HG02943 (cell line): ENCODE results near the gene NXPH1.

Experiments used
- ATAC-seq: cut with Tn5 transposase; IDR thresholded peaks from one replicate; pipeline ENCODE4 v1.9.1; 2021; ENCODE audit warnings: mild to moderate bottlenecking, low read depth, moderate library complexity; ENCODE audit not compliant: unreplicated experiment

NXPH1 gene

DNA sequence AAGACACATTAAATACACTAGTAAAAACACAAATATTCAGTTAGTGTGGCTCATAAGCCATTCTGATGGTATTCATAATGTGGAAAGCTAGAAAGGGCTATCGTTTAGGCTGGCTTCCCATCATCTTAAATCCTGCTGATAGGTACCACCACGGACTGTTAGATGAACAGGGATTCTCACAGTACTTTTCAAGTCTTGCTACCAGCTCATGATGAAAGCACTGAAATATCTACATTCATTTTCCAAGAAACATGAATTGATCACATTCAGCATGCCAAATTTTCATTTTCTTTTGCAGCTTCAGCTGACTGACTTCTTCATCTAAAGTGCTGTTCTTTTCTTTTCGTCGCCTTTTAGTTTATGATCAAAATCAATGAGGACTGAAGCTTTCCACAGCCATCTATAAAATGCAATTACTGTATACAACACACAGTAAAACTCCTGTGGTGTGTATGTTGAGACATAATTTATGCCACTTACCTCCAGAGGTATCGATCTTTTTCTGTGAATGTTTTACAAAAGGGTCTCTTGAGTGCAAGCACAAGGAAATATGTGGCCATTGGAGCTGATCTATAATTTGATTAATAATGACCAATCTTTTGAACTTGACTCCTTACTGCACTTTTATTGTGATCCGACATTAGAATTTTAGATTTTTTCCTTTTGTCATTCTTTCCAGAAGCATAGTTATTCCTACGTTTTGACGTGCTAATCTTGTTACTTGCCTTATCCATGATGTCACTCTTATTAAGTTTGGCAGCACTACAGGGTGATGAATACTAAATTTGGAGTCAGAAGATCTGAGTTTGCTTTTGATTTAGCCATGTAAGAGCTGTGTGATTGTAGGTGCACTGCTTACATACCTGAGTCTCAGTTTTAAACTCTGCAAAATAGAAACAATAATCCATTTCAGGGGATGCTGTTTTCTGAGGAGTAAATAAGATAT is 58.4 kb downstream of the NXPH1 start:
- no peak for ATAC-seq

DNA sequence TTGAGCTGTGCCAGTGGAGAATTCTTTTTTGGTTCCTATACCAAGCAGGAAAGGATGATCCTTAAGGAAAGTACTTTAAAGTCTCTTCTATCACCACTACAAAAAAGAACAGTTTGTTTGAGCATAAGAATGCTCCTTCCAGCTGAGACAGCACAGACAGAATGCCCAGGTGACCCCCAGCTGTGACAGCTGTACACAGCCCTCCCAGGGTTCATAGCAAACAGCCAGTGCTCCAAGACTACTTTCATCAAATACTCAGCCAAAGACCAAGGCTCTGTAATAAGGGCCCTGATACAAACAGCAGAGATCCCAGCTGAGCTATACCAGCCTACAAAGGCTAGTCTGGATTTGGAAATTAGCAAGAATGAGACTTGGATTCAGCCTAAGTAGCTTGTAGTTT is 65.7 kb downstream of the NXPH1 start:
- no peak for ATAC-seq

DNA sequence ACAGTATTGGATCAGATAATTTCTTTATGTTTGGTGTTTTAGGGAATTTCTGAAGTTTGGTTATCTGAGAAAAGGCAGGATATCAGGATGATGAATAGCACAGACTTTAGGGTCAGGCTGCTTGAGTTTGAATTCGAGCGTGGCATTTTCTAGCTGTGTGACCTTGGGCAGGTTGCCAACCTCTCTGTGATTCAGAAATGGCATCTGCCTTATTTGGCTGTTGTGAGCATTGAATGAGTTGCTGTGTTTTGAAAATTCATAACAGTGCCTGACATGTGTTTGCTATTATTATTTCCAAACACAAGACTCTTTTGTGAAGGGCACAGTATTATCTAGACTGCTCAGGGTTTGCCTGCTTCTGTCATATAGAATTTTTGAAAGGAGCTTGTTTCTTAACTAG is 66.9 kb downstream of the NXPH1 start:
- no peak for ATAC-seq

- ATAC-seq, result no peak
These were observed 74.2 kb downstream of the NXPH1 start for GRCh38 chr7:8507566-8507965.

DNA sequence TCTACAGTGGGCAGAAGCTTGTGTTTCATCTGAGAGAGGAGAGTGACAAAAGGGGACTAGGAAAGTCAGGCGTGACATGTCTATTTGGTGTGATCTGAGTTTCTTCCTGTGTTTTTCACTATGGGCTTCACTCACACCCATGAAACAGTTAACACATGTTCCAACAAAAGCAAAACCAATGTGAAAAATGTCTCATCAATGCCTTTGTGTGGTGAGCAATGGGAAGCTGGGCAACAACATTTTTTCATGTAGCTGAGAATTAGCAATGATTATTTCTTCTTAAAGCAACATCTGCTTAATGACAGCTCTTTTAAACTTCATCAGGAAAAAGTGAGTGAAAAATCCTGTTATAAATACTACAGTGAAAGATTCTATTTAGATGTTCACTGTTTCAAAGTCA is 76.2 kb downstream of the NXPH1 start:
- no peak for ATAC-seq

DNA sequence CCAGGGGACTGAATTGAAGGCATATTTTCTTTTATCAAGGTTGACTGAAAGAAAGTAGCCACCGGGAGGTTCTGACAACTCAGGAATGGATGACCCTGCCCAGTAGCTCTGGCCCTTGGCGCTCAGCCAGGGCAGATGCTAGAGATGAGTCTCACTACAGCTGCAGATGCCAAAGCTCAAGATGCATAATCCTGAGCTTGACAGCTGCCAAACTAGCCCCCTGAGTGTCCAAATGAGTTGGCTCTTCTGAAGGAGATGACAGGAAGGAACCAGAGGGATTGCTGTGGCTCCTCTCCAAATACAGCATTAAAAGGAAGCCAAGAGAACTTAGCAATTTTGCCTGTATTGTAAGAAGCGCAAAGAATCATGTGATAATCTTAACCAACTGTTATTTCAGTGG is 78.4 kb downstream of the NXPH1 start:
- no peak for ATAC-seq

GRCh38 chr7:8514781-8515519 is 81.5 kb downstream of the NXPH1 start:
- no peak for ATAC-seq

DNA sequence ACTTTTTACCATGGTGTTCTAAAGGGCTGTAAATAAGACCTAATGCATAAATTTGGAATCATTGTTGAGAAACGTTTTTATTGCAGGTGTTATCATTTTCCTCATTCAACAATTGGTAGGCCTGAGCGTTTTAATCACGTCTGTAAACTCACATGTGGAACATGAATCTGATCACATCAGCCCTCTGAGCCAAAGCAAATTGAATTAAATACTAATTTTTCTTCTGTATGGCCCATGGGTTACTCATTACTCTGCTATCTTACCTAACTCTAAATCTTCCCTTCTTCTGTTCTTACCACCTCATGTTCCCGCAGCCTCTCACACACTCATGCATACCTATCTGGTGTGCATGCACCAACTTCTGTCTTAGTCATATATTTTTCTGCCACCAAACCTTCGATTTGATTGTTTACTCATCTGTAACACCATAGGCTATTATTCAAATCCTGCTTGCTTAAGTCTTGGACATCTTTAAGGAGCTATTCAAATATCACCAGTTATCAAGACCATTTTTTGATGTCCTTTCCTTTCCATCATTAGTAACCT is 82.3 kb downstream of the NXPH1 start:
- no peak for ATAC-seq

- ATAC-seq, result no peak
These were observed 83.6 kb downstream of the NXPH1 start for GRCh38 chr7:8516976-8517375.

- ATAC-seq, result no peak
These were observed 94.9 kb downstream of the NXPH1 start for GRCh38 chr7:8528311-8528710.

GRCh38 chr7:8531991-8532515 is 98.6 kb downstream of the NXPH1 start:
- ATAC-seq, result no peak

DNA sequence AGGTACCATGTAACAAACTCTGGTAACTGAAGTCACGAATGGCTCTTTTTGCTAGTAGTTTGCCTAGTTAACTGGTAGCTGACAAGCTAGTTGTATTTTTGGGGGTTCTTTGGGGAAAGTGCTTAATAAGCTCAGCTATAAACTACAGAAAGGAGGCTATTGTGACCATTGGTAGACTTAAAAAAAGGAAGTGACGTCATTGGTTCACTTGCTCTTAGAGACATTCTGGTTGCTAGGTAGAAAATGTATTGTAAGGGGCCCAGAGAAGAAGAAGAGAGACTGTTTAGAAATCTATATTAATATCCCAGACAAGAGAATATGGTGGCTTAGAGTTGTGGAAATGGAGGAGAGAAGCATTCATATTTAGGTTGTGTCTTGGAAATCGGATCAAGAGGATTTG is 103.0 kb downstream of the NXPH1 start:
- peak; percentile 77 for ATAC-seq

DNA sequence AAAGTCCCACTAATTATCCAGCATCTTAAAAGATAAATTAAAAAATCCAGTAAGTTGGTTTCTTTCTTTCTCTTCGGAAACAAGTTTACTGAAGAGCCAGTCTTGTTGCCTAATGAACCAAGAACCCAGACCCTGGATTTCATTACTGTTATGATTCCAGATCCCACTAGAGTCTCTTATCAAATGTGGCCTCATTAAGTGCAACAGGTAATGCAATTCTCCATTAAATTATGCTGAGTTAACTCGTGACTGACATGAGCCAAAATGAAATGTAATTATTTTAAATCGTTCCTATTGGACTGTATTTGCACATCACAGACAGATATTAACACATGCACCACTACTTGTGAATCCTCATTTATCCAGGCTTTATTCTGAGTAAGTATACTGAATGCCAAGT is 115.6 kb downstream of the NXPH1 start:
- no peak for ATAC-seq

DNA sequence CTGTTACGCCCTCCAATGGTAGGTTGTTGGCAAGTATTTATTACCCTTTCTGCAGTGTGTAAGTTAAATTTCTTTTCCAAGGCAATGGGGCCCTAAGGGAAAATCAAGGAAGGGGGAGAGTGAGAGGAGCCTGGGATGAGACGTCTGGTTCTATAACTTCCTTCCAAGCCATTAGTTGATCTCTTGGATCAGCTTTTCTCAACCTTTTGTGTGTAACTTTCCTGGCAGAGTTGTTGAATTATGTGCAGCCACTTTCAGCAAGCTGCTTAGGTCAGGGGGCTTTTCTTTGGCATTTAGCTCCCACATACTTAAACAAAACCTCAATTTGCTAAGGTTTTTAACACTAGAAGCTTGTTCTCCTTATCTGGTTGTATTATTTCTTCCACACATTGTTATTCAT is 127.1 kb downstream of the NXPH1 start:
- no peak for ATAC-seq

- ATAC-seq, result no peak
These were observed 128.0 kb downstream of the NXPH1 start for GRCh38 chr7:8561449-8561848.

GRCh38 chr7:8564281-8564680 is 130.9 kb downstream of the NXPH1 start:
- no peak for ATAC-seq

DNA sequence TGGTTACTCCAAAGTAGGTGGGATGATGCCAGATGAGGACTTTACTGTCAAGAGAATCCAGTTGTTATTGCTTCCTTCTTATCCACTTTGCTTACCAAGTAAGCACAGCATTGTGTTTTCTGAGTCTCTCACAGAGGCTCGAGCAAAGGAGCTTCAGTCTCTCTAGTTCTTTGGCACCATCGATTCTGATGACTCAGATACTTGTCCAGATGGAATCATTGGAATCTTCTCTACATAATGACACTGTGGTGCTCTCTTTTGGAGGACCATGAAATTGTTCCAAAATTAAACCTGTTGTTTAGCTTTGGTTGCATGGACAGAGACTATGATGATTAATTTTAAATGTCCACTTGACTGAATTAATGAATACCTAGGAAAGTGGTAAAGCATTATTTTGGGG is 132.6 kb downstream of the NXPH1 start:
- ATAC-seq, result no peak

GRCh38 chr7:8567626-8568025 is 134.2 kb downstream of the NXPH1 start:
- no peak for ATAC-seq

GRCh38 chr7:8579661-8580194 is 146.3 kb downstream of the NXPH1 start:
- ATAC-seq, result no peak

- no peak for ATAC-seq
These were observed 148.4 kb downstream of the NXPH1 start for GRCh38 chr7:8581842-8582241.

- no peak for ATAC-seq
These were observed 149.3 kb downstream of the NXPH1 start for GRCh38 chr7:8582728-8583127.
